HG02678 (cell line): ENCODE results near the gene CAPN5.

Experiments
- ATAC-seq: cut with Tn5 transposase; IDR thresholded peaks from one replicate; pipeline ENCODE4 v1.9.1; 2021; ENCODE audit warnings: mild to moderate bottlenecking, moderate library complexity; ENCODE audit not compliant: unreplicated experiment

Gene CAPN5

DNA sequence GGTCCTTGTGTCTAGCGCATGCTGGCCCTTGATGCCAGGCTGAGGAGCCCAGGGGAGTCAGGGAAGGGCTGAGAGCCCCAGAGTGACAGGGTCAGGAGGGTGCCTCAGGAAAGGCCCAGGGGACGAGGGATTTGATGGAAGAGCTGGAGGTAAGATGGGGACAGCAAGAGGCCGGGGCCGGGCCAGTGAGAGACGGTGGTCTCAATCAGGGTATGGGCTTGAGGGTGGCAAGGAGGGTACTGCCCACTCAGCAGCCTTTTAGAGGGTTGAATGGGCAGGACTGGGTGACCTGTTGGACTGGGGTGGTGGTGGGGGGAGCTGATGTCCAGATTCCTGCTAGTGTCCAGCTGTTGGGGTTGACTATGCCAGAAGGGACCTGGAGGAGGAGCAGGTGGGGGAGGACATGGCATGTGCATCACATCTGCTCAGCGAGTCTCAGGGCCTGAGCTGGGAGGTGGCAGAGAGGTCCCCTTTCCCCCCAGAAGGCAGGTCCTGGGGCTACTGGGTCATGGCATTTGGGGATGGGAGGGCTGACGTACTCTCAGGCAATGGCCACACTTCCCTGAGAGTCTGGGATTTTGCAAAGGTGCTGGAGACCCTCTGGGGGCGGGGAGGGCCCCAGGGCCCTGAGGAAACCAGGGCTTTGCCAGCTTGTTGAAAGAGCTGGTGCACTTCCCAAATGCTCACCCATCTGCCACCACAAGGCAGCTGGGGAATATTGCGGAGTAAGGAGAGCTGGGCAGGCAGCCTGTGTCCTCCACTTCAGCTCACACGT is 79.7 kb downstream of the CAPN5 start:
- ATAC-seq: no peak

DNA sequence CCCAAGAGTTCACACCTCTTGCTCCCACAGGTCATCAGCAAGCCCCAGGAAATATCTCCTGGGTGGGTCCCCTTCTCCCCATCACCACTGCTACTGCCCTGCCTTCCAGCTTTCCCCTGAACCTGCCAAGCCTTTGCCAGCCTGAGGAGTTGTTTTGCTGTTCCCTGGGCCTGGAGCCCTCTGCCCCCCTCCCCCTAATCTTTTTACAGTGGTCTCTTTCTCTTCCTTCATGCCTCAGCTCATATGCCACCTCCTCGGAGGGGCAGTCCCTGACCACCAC is 80.2 kb downstream of the CAPN5 start:
- no peak for ATAC-seq

DNA sequence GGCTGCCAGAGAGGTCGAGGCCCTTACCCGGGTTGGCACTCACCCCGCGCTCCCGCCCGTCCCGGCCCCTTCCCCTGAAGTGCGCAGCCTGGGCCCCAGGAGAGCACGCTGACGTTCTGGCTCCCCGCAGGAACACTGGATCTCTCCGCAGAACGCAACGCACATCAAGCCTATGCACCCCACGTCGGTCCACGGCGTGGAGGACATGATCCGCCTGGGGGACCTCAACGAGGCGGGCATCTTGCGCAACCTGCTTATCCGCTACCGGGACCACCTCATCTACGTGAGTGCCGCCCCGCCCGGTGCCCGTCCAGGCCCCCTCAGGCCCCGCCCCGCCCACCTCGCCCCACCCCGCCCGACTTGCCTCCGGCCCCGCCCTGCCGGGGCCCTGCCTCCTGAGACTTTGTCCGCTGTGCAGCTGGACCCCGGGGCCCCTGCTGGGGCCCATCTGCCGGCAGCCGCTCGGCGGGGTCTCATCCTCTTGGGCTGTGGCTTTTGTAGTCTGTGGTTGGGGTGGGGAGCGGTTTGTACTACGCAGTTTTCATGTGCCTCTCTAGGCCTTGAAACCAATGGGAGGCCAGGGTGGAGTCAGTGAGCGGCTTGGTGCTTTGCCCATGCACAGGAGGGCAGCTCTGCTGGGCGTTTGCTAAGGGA is 81.0 kb downstream of the CAPN5 start:
- no peak for ATAC-seq

DNA sequence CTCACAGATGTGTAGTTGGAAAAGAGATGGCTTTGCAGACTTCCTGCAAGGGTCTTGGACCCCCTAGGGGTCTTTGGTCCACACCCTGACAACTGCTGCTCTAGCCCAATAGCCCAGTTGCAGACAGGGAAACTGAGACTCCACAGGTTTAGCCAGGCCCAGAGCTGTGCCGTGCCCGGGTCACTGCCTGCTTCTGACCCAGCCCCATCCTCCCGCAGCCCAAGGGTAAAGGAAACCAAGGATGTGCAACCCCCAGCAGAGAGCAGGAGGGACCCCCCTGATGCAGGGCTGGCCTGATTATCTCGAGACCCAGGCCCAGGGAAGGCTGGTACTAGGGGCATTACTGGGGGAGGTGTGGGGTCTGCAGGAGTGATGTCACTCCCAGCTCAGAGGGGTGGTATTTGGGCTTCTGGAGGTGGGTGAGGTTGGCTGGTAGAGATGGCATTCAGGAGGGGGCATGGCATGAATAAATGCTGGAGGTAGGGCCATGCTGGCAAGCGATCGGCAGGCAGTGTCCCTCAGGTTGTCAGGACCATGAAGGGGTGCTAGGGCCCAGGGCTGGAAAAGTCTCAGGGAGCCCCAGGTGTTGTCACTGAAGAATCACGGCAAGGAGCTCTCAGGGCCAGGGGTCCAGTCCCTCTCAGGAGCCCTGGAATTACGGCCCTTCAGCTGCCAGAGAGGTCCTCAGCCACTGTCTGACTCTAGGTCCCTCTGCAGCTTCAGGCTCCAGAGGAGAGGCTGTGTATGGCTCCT is 82.4 kb downstream of the CAPN5 start:
- no peak for ATAC-seq

DNA sequence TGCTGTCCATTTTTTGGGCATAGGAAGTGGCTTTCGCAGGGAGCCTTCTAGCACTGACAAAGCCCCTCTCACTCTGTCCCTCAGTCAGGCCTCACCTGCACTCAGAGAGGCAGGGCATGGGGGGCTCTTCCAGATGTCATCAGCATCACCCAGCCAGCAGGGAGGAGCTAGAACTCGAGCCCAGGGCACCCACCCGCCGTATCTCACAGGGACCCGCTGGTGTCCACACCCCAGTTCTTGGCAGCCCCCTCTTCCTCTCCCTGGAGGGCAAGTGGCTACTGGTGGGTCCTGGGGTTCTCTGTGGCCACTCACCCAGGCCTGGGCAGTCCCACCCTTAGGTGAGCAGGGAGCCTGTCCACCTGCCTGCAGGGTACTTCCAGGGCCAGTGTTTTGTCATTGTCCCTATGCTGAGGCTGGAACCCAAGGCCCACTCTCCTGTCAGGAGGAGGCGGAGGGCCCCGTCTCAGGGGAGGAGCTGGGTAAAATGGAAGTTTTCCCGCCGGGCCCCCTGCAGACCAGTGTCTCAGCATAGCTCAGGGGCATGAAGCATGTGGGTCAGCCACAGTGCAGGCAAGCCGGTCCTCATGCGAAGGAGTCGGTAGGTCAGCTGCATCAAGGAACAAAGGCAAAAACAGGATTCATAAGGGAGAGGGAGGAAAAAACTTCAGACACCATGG is 83.1 kb downstream of the CAPN5 start:
- ATAC-seq: no peak

DNA sequence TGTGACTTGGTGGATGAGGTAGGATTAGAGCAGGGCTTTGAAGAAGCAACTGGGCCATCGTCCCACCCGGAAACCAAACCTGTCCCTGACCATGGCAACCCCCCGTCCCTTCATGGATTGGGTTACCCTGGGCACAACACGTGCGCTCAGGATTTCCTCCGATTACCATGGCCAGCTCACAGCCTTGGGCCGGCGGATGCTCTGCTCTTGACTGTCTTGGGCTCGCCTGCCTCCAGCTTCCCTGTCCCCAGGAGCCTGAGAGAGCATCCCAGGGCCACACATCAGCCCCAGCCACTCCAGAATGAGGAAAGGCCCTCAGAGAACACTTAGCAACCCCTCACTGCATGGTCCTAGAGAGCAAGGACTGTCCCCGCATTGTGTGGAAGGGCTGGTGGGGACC is 84.1 kb downstream of the CAPN5 start:
- no peak for ATAC-seq

DNA sequence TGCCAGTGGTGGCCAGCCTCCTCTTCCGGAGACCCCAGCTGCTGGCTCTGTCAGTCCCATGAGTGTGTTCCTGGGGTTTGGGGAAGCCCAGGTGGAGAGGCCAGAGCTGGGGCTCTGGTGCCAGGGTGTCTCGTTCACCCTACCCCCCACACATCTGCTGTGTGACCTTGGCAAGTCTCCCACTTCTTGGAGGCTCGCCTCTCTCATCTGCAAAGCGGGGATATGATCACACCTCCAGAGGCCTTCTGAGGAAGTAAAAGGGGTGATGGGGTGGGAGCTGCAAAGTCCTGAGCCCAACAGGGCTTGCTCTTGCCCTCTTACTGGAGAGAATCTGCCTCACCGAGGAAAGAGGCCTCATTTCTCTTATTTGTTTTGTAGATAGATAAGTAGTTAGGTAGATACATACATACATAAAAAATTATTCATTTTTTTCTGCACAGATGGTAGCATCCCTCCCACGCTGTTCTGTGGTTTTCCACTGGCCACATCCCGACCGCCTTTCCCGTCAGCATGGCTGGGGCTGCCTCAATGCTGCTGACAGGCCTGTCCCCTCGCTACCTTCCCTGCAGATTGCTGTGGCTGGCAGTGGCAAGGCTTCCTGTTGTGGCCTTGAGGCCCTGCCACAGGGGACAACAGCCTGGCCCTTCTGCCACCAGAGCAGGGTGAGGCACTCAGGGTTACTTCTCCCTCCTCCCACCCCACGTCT is 85.2 kb downstream of the CAPN5 start:
- no peak for ATAC-seq

DNA sequence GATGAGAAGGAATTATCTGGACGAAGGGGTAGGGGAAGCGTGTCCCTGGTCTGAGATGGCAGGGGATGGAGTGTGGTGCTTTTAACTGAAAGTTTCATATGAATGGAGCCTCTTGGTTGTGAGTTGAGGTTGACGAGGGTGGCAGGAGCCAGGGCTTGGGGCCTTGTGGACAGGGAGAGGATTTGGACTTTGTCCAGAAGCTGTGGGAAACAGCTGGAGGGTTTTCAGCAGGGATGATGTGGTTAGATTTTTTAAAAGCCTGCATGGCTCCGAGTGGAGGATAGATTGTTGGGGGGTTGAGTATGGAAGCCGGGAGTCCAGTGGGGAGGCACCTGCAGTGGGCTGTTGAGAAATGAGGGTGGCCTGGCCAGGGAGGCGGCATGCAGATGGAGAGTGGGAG is 86.1 kb downstream of the CAPN5 start:
- no peak for ATAC-seq

DNA sequence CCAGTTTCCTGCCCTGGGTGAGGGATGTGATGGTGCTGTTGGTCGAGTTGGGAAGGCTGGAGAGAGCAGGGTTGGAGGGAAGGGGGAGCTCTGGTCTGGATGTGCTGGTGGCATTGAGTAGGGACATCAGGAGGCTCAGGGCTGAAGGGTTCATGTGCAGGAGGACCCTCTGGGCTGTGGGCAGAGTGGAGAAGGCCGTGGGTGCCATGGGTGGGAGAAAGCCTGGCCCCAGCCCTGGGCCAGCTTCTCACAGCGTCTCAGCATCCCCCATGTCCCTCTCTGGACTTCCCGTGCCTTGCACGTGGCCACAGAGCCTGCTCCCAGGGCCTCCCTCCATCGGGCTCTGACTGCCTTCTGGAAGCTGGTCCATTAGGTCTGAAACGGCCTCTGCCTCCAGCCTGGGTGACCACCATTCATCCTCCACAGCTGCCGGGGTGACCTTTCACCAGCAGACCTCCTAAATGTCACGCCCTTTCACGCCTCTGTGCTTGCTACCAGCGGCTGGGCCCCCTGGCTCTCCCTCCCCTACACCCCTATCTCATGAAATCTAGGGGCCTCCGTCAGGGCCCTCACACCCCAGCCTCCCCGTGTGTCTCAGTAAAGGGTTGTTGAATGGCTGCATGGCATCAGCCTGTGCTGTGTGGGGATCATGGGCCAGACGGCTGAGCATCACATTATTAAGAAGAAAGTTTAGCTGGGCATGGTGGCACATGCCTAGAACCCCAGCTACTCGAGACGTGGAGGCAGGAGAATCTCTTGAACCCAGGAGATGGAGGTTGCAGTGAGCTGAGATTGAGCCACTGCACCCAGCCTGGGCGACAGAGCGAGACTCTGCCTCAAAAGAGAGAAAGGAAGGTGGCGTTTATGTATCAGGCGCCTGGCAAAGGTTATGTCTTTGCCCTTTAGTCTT is 86.8 kb downstream of the CAPN5 start:
- no peak for ATAC-seq

DNA sequence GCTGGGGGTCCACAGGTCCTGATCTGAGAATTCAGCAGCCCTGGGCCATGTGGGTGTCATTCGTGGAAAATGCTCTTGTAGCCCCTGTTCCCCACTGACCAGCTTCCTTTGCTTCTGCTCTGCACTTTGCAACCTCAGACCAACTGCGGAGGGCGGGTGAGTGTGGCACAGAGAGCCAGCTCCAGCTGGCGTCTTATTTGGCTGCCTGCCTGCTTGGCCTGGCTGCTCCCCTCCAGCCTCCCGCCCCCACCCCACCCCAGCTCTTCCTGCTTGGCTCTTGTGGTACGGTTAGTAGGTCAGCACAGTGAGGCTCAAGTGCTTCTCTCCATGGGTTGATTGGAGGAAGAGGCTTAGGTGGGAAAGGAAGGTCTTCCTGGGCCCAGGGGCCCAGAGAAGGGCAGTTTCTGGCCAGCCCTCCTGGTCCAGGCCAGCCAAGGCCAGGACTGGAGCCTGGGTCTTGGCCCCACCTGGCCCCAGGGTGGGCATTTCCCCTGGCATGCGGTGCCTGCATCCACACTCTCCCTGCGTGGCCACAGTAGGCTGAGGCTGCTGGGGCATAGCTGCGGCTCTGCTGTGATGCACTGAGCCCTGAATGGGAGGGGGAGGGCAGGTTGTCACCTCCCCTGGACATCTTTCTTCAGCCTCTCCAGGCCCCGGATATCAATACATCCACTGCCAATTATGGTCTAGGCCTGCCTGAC is 87.8 kb downstream of the CAPN5 start:
- ATAC-seq: no peak

DNA sequence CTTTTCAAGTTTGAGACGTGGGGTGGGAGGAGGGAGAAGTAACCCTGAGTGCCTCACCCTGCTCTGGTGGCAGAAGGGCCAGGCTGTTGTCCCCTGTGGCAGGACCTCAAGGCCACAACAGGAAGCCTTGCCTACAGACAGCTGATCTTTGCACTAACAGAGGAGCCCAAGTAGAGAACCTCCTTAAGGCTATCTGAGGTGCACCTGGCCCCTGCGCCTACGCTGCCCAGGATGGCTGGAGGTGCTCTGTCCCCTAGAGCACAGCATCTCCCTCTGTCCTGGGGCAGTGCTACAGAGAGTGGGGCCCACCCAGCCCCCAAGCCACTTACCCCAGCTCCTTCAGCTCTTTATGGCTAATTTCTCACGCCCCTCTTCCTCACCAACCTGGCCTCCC is 88.3 kb downstream of the CAPN5 start:
- ATAC-seq: no peak

DNA sequence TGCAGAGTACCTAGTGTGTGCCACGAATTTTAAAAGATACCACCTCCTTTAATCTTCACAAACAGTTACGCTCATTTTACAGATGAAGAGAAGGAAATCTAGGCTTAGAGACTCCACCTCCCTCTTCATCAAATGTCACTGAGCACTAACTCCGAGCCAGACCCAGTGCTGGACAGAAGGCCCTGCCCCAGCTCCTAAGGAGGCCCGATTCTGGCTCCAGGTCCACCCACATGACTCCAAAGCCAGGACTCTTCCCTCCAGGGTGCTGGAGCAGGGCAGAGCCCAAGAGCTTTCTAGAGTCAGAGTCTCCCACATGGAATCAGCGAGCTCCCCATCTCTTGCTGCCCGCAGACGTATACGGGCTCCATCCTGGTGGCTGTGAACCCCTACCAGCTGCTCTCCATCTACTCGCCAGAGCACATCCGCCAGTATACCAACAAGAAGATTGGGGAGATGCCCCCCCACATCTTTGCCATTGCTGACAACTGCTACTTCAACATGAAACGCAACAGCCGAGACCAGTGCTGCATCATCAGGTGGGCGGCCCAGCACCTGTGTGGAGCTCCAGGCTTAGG is 88.9 kb downstream of the CAPN5 start:
- ATAC-seq: no peak

DNA sequence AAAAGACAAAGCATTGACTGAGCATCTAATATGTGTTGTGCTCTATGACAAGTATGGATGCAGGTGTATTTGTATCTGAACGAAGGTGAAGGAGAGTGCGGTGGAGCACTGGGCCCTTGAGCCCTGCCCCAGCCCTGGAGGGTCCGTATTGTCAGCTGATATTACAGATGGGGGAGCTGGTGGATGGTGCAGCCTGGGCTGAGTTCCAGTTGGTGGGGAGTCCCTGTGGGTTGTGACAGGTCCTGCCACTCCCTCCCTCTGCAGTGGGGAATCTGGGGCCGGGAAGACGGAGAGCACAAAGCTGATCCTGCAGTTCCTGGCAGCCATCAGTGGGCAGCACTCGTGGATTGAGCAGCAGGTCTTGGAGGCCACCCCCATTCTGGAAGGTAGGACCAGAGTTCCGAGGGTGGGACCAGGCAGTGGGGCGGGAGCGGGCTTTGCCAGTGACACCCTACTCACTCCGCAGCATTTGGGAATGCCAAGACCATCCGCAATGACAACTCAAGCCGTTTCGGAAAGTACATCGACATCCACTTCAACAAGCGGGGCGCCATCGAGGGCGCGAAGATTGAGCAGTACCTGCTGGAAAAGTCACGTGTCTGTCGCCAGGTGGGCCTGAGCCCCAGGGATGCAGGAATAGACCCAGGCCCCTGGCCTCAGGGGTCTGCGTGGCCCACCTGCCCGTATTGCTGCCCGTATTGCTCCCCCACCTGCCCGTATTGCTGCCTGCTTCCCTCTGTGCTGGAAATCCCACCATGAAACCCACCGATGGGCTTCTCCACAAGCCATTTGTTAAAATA is 89.8 kb downstream of the CAPN5 start:
- ATAC-seq: no peak

DNA sequence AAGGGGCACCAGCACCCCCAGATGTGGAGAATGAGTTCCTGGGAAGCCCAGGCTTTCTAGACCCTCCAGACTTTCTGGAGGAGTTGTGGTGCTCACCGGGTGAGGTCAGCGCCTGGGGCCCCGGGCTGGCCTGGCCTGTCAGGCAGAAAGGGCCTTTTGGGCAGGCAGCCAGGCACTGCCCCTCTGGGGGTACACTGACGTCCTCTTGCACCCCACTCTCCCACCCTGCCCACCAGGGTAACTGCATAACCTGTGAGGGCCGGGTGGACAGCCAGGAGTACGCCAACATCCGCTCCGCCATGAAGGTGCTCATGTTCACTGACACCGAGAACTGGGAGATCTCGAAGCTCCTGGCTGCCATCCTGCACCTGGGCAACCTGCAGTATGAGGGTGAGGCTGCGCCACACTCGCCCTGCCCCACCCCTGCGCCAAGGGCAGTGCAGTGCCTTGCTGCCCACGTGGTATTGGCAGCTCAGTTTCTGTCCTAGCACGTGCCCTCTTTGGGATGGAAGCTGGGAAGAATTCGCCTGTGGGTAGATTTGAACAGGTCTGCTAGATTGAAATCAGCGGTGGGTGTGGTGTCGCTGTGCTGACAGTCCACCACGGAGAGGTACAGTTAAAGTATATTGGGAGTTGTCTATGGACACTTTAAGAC is 91.4 kb downstream of the CAPN5 start:
- ATAC-seq: no peak

DNA sequence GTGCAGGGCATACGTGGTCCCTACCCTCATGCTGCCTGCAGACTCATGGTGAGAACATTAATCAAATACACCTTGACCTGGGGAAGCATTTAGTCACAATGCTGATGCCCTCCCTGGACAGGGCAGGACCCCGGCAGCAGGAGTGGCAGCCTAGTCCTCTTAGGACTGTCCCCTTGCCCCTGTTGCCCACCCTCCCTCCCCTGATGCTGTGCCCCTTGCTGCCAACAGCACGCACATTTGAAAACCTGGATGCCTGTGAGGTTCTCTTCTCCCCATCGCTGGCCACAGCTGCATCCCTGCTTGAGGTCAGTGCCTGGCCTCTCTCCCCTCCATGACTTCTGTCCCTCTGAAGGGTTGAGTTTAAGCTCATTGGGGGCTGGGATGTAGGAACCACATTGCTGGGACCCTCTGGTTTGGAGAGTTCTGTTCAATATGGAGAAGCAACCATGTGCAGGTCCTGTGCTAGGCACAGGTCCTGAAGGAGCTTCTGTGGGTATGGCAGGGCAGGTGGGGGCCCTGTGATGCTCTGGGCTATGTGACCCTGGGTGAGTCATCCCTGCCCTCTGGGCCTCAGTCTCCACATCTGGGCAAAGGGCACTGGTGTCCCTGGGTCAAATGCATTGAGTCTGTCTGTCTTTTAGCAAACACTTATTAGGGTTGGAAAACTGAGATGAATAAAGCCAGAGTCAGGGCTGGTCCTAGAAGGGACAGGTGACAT is 92.6 kb downstream of the CAPN5 start:
- ATAC-seq: no peak

DNA sequence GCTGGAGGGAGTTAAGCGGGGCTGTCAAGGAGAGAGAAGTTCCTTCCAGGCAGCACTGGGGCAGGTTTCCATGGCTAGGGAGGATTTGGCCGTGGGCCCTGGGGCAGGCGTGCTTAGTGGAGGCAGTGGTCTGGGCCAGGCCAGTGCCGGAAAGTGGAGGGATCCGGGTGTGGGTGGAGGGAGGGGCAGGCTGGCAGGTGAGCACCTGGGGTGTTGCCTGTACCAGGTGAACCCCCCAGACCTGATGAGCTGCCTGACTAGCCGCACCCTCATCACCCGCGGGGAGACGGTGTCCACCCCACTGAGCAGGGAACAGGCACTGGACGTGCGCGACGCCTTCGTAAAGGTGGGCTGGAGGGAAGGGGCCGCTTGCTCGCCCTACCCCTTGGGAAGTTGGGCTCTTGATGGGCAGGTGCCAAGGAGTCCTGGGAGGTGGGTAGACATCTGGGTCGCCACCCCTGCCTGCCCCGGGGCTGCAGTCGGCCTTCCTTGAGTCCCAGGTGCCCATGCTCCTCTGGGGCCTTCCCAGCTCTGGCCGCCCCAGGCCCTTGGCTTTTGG is 93.2 kb downstream of the CAPN5 start:
- ATAC-seq: no peak

DNA sequence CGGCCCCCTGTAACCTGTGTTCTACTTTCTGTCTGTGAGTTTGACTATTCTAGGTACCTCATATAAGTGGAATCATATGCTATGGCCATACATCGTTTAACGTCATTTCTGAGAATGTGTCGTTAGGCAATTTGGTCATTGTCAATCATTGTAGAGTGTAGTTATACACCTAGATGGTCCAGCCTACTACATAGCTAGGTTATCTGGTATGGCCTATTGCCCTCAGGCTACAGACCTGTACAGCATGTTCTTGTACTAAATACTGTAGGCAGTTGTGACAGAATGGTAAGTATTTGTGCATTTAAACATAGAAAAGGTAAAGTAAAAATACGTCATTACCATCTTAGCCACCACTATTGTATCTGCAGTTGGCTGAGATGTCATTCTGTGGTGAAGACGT is 96.5 kb downstream of the CAPN5 start:
- ATAC-seq: no peak
